NCI-H82 (cell line): ENCODE data around the gene SYNE3.

Source experiments
- DNase-seq: peaks from one replicate; lab custom pipeline; 2025; lab: John Stamatoyannopoulos, UW

SYNE3 gene

GRCh38 chr14:95516554-95517181 is at the start of gene SYNE3:
SYNE3 (minus strand) TSS chr14:95516650; CDS start chr14:95475821, 40,829 bp downstream.
- DNase-seq: peak; percentile 17

GRCh38 chr14:95564060-95564459 is 47.6 kb upstream of the SYNE3 start:
- no peak for DNase-seq

GRCh38 chr14:95562892-95563685 is 46.6 kb upstream of the SYNE3 start:
- DNase-seq: no peak

GRCh38 chr14:95561001-95561412 is 44.6 kb upstream of the SYNE3 start:
- DNase-seq: peak; percentile 93

GRCh38 chr14:95559203-95559602 is 42.8 kb upstream of the SYNE3 start:
- peak; percentile 11 for DNase-seq

GRCh38 chr14:95557832-95558231 is 41.4 kb upstream of the SYNE3 start:
- no peak for DNase-seq

GRCh38 chr14:95557291-95557690 is 40.8 kb upstream of the SYNE3 start:
- no peak for DNase-seq

- no peak for DNase-seq
Observed at GRCh38 chr14:95555053-95555452, 38.6 kb upstream of the SYNE3 start.

- no peak for DNase-seq
Observed at GRCh38 chr14:95553141-95553540, 36.7 kb upstream of the SYNE3 start.

- no peak for DNase-seq
Observed at GRCh38 chr14:95551435-95551834, 35.0 kb upstream of the SYNE3 start.

GRCh38 chr14:95549656-95550585 is 33.5 kb upstream of the SYNE3 start:
- no peak for DNase-seq

GRCh38 chr14:95548328-95548929 is 32.0 kb upstream of the SYNE3 start:
- no peak for DNase-seq

- peak; percentile 57 for DNase-seq
Observed at GRCh38 chr14:95547626-95548327, 31.3 kb upstream of the SYNE3 start.

- DNase-seq: no peak
Observed at GRCh38 chr14:95547272-95547625, 30.8 kb upstream of the SYNE3 start.

GRCh38 chr14:95545515-95546168 is 29.2 kb upstream of the SYNE3 start:
- no peak for DNase-seq

GRCh38 chr14:95544588-95544987 is 28.1 kb upstream of the SYNE3 start:
- no peak for DNase-seq

GRCh38 chr14:95543021-95543420 is 26.6 kb upstream of the SYNE3 start:
- no peak for DNase-seq

- no peak for DNase-seq
Observed at GRCh38 chr14:95541932-95542930, 25.8 kb upstream of the SYNE3 start.

- no peak for DNase-seq
Observed at GRCh38 chr14:95541346-95541745, 24.9 kb upstream of the SYNE3 start.
